WTC11 (cell line): ENCODE measurements around the gene ATP9B. TPM values are rescaled to one million over a fixed set of nuclear protein-coding genes. Genes with fewer than 3 reads are reported as not detected.

Source experiments
- ATAC-seq: fragments of 200-7000 bp; cut with Tn5 transposase; 2 replicates; pipeline ENCODE4 v1.10.0; 2021; ENCODE audit warnings: mild to moderate bottlenecking, moderate library complexity
- CTCF ChIA-PET: fragments of 300-600 bp; sonication (Branson Sonifier 250); formaldehyde crosslinking; loops from one replicate; lab custom pipeline; 2021; ENCODE audit warnings: antibody characterized with exemption; lab: Charles Lee
- POLR2A ChIA-PET: fragments of 350-600 bp; sonication (Branson Sonifier 250); formaldehyde crosslinking; loops from one replicate; lab custom pipeline; 2021; ENCODE audit warnings: antibody characterized with exemption; lab: Charles Lee
- DNase-seq: peaks from one replicate; pipeline ENCODE4 v3.0.0; 2021; ENCODE audit warnings: low spot score
- H3K27ac Mint-ChIP-seq: 2 replicates; pipeline ENCODE4 v1.8.0; 2021; ENCODE audit warnings: mixed read lengths
- H3K27me3 Mint-ChIP-seq: 2 replicates; pipeline ENCODE4 v1.8.0; 2021; ENCODE audit warnings: low read depth, mild to moderate bottlenecking, moderate library complexity, mixed read lengths
- H3K36me3 Mint-ChIP-seq: 2 replicates; pipeline ENCODE4 v1.8.0; 2021; ENCODE audit warnings: mixed read lengths
- H3K4me1 Mint-ChIP-seq: 2 replicates; pipeline ENCODE4 v1.8.0; 2022; ENCODE audit warnings: mixed read lengths
- H3K4me3 Mint-ChIP-seq: 2 replicates; pipeline ENCODE4 v1.8.0; 2021; ENCODE audit warnings: mild to moderate bottlenecking, moderate library complexity, mixed read lengths
- H3K9me3 Mint-ChIP-seq: 2 replicates; pipeline ENCODE4 v1.8.0; 2021; ENCODE audit warnings: mixed read lengths
- EMX1 ChIP-seq: fragments of 250-450 bp; sonication (Bioruptor Pico); IDR thresholded peaks from 2 replicates; pipeline ENCODE4 v1.8.0; 2021; ENCODE audit warnings: mild to moderate bottlenecking
- FOXJ3 ChIP-seq: sonication (generic); formaldehyde crosslinking; IDR thresholded peaks from 2 replicates; pipeline ENCODE4 v1.9.0; 2021; ENCODE audit warnings: missing genetic modification reagents, mild to moderate bottlenecking, borderline replicate concordance
- GTF2I ChIP-seq: fragments of 250-450 bp; sonication (Bioruptor Pico); conservative IDR thresholded peaks from 2 replicates; pipeline ENCODE4 v1.4.0; 2021; ENCODE audit warnings: mild to moderate bottlenecking
- IRF2 ChIP-seq: sonication (generic); formaldehyde crosslinking; IDR thresholded peaks from 2 replicates; pipeline ENCODE4 v1.8.0; 2022; ENCODE audit warnings: low read depth, missing genetic modification reagents, borderline replicate concordance
- MYBL2 ChIP-seq: sonication (generic); formaldehyde crosslinking; IDR thresholded peaks from 2 replicates; pipeline ENCODE4 v1.8.1; 2023; ENCODE audit warnings: mild to moderate bottlenecking, moderate library complexity, missing genetic modification reagents
- NFATC4 ChIP-seq: fragments of 250-450 bp; sonication (Bioruptor Pico); IDR thresholded peaks from 2 replicates; pipeline ENCODE4 v1.9.0; 2021; ENCODE audit warnings: mild to moderate bottlenecking
- NFYB ChIP-seq: sonication (generic); formaldehyde crosslinking; conservative IDR thresholded peaks from 2 replicates; pipeline ENCODE4 v1.8.0; 2022; ENCODE audit warnings: low read depth, missing genetic modification reagents
- OVOL2 ChIP-seq: fragments of 250-450 bp; sonication (Bioruptor Pico); IDR thresholded peaks from 2 replicates; pipeline ENCODE4 v1.9.0; 2021; ENCODE audit warnings: mild to moderate bottlenecking, borderline replicate concordance
- TEAD1 ChIP-seq: sonication (generic); formaldehyde crosslinking; IDR thresholded peaks from 2 replicates; pipeline ENCODE4 v1.8.0; 2022; ENCODE audit warnings: mild to moderate bottlenecking, missing genetic modification reagents
- ZNF219 ChIP-seq: sonication (generic); formaldehyde crosslinking; IDR thresholded peaks from 2 replicates; pipeline ENCODE4 v1.8.0; 2023; ENCODE audit warnings: missing genetic modification reagents, mild to moderate bottlenecking, borderline replicate concordance
- ZNF263 ChIP-seq: sonication (generic); formaldehyde crosslinking; IDR thresholded peaks from 2 replicates; pipeline ENCODE4 v1.8.1; 2022; ENCODE audit warnings: low read depth, mild to moderate bottlenecking, moderate library complexity, missing genetic modification reagents
- total RNA-seq: library from RNA; stranded (reverse); gene quantifications from 3 replicates; pipeline ENCODE4 v1.2.3, GENCODE V29; 2021
- TF ChIP-seq, protein P1 (sequence below): sonication (generic); formaldehyde crosslinking; IDR thresholded peaks from 2 replicates; pipeline ENCODE4 v1.8.1; 2023; ENCODE audit warnings: mild to moderate bottlenecking, moderate library complexity, missing genetic modification reagents
- TF ChIP-seq, protein P2 (sequence below): fragments of 250-450 bp; sonication (Bioruptor Pico); IDR thresholded peaks from 2 replicates; pipeline ENCODE4 v2.1.2; 2022; ENCODE audit warnings: mild to moderate bottlenecking, moderate library complexity
- TF ChIP-seq, protein P3 (sequence below): sonication (generic); formaldehyde crosslinking; conservative IDR thresholded peaks from 2 replicates; pipeline ENCODE4 v1.8.1; 2023; ENCODE audit warnings: mild to moderate bottlenecking, low read depth, missing genetic modification reagents, moderate library complexity
- TF ChIP-seq, protein P4 (sequence below): sonication (generic); formaldehyde crosslinking; IDR thresholded peaks from 2 replicates; pipeline ENCODE4 v1.8.1; 2023; ENCODE audit warnings: mild to moderate bottlenecking, missing genetic modification reagents, moderate library complexity
- TF ChIP-seq, protein P5 (sequence below): sonication (generic); formaldehyde crosslinking; IDR thresholded peaks from 2 replicates; pipeline ENCODE4 v1.8.1; 2023; ENCODE audit warnings: mild to moderate bottlenecking, missing genetic modification reagents
- TF ChIP-seq, protein P6 (sequence below): sonication (generic); formaldehyde crosslinking; IDR thresholded peaks from 2 replicates; pipeline ENCODE4 v1.8.1; 2023; ENCODE audit warnings: mild to moderate bottlenecking, missing genetic modification reagents, moderate library complexity

The ATP9B gene
- total RNA-seq, 1 experiment from 2014 or later = 19.0 TPM

DNA sequence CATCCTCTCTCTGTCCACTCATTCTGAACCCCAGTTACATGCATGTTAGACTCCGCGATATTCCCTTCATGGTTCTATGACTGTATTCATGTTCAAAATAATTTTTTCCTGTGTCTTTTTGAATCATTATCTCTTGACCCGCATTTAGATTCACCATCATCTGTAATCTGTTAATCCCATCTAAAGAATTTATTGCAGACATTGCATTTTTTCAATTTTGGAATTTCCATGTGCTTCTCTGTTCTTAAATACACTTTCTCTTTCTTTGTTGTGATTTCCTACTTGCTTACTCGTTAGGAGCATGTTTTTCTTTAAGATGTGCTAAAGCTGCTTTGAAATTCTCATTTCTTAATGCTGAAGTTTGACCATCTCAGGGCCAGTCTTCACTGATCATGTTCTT is 122.2 kb downstream of the ATP9B start:
- ChIA-PET CTCF (no interaction called here), POLR2A (no interaction called here)
- Mint-ChIP-seq H3K27ac (peak overlapping the region; percentile 61; the same call in 1 of the 2 replicates), H3K36me3 (0 out of 2 replicates have a peak, but pooled peaks cover 2% of the 10 kb centered on the region), H3K4me1 (peaks cover 18% of the 10 kb centered on the region), H3K27me3 (no peaks in the 10 kb centered on the region), H3K4me3 (no peak overlapping the region), H3K9me3 (no peaks in the 10 kb centered on the region)
- TF ChIP-seq MYBL2 = no peak
- TF ChIP-seq, protein P1, sequence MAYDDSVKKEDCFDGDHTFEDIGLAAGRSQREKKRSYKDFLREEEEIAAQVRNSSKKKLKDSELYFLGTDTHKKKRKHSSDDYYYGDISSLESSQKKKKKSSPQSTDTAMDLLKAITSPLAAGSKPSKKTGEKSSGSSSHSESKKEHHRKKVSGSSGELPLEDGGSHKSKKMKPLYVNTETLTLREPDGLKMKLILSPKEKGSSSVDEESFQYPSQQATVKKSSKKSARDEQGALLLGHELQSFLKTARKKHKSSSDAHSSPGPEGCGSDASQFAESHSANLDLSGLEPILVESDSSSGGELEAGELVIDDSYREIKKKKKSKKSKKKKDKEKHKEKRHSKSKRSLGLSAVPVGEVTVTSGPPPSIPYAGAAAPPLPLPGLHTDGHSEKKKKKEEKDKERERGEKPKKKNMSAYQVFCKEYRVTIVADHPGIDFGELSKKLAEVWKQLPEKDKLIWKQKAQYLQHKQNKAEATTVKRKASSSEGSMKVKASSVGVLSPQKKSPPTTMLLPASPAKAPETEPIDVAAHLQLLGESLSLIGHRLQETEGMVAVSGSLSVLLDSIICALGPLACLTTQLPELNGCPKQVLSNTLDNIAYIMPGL (CRISPR knock-in tag) = no peak
- TF ChIP-seq, protein P2, sequence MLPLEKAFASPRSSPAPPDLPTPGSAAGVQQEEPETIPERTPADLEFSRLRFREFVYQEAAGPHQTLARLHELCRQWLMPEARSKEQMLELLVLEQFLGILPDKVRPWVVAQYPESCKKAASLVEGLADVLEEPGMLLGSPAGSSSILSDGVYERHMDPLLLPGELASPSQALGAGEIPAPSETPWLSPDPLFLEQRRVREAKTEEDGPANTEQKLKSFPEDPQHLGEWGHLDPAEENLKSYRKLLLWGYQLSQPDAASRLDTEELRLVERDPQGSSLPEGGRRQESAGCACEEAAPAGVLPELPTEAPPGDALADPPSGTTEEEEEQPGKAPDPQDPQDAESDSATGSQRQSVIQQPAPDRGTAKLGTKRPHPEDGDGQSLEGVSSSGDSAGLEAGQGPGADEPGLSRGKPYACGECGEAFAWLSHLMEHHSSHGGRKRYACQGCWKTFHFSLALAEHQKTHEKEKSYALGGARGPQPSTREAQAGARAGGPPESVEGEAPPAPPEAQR (CRISPR knock-in tag) = no peak
- TF ChIP-seq, protein P3, sequence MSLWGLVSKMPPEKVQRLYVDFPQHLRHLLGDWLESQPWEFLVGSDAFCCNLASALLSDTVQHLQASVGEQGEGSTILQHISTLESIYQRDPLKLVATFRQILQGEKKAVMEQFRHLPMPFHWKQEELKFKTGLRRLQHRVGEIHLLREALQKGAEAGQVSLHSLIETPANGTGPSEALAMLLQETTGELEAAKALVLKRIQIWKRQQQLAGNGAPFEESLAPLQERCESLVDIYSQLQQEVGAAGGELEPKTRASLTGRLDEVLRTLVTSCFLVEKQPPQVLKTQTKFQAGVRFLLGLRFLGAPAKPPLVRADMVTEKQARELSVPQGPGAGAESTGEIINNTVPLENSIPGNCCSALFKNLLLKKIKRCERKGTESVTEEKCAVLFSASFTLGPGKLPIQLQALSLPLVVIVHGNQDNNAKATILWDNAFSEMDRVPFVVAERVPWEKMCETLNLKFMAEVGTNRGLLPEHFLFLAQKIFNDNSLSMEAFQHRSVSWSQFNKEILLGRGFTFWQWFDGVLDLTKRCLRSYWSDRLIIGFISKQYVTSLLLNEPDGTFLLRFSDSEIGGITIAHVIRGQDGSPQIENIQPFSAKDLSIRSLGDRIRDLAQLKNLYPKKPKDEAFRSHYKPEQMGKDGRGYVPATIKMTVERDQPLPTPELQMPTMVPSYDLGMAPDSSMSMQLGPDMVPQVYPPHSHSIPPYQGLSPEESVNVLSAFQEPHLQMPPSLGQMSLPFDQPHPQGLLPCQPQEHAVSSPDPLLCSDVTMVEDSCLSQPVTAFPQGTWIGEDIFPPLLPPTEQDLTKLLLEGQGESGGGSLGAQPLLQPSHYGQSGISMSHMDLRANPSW (CRISPR knock-in tag) = no peak
- TF ChIP-seq EMX1 (CRISPR knock-in tag) = no peak
- no peak for TF ChIP-seq GTF2I (CRISPR knock-in tag)
- TF ChIP-seq, protein P4, sequence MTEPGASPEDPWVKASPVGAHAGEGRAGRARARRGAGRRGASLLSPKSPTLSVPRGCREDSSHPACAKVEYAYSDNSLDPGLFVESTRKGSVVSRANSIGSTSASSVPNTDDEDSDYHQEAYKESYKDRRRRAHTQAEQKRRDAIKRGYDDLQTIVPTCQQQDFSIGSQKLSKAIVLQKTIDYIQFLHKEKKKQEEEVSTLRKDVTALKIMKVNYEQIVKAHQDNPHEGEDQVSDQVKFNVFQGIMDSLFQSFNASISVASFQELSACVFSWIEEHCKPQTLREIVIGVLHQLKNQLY (CRISPR knock-in tag) = no peak
- no peak for TF ChIP-seq OVOL2
- DNase-seq (no peak), ATAC-seq (no peak)

DNA sequence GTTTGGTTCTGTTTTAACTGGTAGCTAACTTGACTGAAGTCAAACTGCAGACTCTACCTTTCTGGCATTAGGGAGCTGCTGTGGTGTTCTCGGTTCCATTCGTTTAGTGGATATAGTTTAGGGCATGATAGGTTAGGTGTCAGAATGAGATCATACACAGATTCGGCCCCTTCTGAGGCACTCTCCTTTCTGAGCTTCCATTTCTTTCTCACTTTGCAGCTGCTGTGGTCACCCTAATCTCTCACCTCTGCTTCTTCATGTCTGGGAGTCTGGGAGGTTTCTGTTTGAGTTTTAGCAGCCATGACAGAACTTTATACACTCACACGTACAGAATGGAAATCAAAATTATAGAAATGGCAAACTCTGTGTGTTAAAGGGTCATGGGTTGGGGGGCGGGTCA is 122.8 kb downstream of the ATP9B start:
- H3K27ac Mint-ChIP-seq = no peak overlapping the region
- ChIA-PET CTCF (no interaction called here), POLR2A (no interaction called here)
- no peaks in the 10 kb centered on the region for H3K27me3 Mint-ChIP-seq
- no peak for DNase-seq
- H3K4me3 Mint-ChIP-seq = no peak overlapping the region
- no peak for ATAC-seq
- 0 out of 2 replicates have a peak, but pooled peaks cover 2% of the 10 kb centered on the region for H3K36me3 Mint-ChIP-seq
- peaks cover 14% of the 10 kb centered on the region for H3K4me1 Mint-ChIP-seq
- H3K9me3 Mint-ChIP-seq = no peaks in the 10 kb centered on the region
- TF ChIP-seq, protein P5, sequence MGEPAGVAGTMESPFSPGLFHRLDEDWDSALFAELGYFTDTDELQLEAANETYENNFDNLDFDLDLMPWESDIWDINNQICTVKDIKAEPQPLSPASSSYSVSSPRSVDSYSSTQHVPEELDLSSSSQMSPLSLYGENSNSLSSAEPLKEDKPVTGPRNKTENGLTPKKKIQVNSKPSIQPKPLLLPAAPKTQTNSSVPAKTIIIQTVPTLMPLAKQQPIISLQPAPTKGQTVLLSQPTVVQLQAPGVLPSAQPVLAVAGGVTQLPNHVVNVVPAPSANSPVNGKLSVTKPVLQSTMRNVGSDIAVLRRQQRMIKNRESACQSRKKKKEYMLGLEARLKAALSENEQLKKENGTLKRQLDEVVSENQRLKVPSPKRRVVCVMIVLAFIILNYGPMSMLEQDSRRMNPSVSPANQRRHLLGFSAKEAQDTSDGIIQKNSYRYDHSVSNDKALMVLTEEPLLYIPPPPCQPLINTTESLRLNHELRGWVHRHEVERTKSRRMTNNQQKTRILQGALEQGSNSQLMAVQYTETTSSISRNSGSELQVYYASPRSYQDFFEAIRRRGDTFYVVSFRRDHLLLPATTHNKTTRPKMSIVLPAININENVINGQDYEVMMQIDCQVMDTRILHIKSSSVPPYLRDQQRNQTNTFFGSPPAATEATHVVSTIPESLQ (CRISPR knock-in tag) = no peak
- no peak for TF ChIP-seq NFYB
- no peak for TF ChIP-seq FOXJ3

DNA sequence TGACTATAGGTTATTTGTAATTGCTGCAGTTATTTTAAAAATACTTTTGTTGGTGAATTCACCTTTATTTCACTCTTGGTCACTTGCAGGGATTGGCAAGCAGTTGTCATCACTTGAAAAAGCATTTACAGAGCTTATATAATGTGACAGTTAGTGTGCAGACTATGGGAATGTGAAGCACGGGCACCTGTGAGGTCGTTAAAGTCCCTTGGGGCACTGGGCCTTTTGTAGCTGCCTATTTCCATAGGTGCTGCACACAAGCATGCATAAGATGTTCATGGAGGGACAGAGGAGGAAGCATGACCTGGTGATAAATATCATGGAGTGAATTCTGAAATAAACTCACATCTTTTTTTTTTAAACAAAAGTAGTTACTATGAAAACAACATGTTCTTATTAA is 124.6 kb downstream of the ATP9B start:
- TF ChIP-seq IRF2 (no peak), ZNF263 (CRISPR knock-in tag) (no peak), TEAD1 (CRISPR knock-in tag) (no peak), NFATC4 (no peak), ZNF219 (no peak), NFYB (no peak), OVOL2 (no peak)
- TF ChIP-seq, protein P6, sequence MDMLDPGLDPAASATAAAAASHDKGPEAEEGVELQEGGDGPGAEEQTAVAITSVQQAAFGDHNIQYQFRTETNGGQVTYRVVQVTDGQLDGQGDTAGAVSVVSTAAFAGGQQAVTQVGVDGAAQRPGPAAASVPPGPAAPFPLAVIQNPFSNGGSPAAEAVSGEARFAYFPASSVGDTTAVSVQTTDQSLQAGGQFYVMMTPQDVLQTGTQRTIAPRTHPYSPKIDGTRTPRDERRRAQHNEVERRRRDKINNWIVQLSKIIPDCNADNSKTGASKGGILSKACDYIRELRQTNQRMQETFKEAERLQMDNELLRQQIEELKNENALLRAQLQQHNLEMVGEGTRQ (CRISPR knock-in tag) = no peak
- ChIA-PET CTCF (no interaction called here), POLR2A (no interaction called here)
- ATAC-seq (no peak), DNase-seq (no peak)
- Mint-ChIP-seq H3K4me1 (peaks cover 2% of the 10 kb centered on the region; the same call in 1 of the 2 replicates), H3K27me3 (no peaks in the 10 kb centered on the region), H3K9me3 (no peaks in the 10 kb centered on the region), H3K36me3 (peaks cover 6% of the 10 kb centered on the region; the same call in 1 of the 2 replicates), H3K4me3 (no peak overlapping the region), H3K27ac (no peak overlapping the region)
